GM12875 (cell line): ENCODE results near the gene HECW1.

Experiments
- H3K4me3 ChIP-seq: one replicate; pipeline ENCODE4 v1.5.1; 2011; ENCODE audit warnings: low read depth, low read length, control low read depth
- CTCF ChIP-seq: IDR thresholded peaks from 2 replicates; pipeline ENCODE4 v1.5.1; 2011; ENCODE audit warnings: low read depth, mild to moderate bottlenecking, control low read depth, inconsistent platforms, low read length, moderate library complexity, borderline replicate concordance; ENCODE audit not compliant: insufficient read depth

HECW1 gene

GRCh38 chr7:43283706-43284105, 171.3 kb downstream of the HECW1 start:
- TF ChIP-seq CTCF = no peak
- no peak overlapping the region for H3K4me3 ChIP-seq

- no peak overlapping the region for H3K4me3 ChIP-seq
- no peak for TF ChIP-seq CTCF
Measured at GRCh38 chr7:43289826-43290225, 177.4 kb downstream of the HECW1 start.

- no peak for TF ChIP-seq CTCF
- H3K4me3 ChIP-seq = no peak overlapping the region
Measured at GRCh38 chr7:43290978-43291377, 178.5 kb downstream of the HECW1 start.

- H3K4me3 ChIP-seq = no peak overlapping the region
- no peak for TF ChIP-seq CTCF
Measured at GRCh38 chr7:43291789-43292188, 179.3 kb downstream of the HECW1 start.

GRCh38 chr7:43292384-43292783, 179.9 kb downstream of the HECW1 start:
- TF ChIP-seq CTCF = no peak
- no peak overlapping the region for H3K4me3 ChIP-seq

GRCh38 chr7:43294080-43294630, 181.7 kb downstream of the HECW1 start:
- no peak for TF ChIP-seq CTCF
- H3K4me3 ChIP-seq = no peak overlapping the region

GRCh38 chr7:43295429-43295828, 183.0 kb downstream of the HECW1 start:
- H3K4me3 ChIP-seq = no peak overlapping the region
- no peak for TF ChIP-seq CTCF
